Left kidney (tissue), 8 donors: ENCODE data around the gene L2HGDH. TPM values are rescaled to one million over a fixed set of nuclear protein-coding genes. Genes with fewer than 3 reads are reported as not detected.
"Not testable (repeated sequence)": the region's sequence is repeated elsewhere in the genome, so short reads cannot be mapped to it uniquely, and the experiment has no call there.

Source experiments
- DNase-seq: peaks from one replicate; pipeline ENCODE4 v3.0.0-alpha.2; 2013
- long read RNA-seq, 8 donors: transcript quantifications; one replicate each; lab custom pipeline, GENCODE V29; 2026
- polyA plus RNA-seq: library from polyadenylated mRNA; unstranded; fragments of 120-200 nt; gene quantifications from one replicate; pipeline ENCODE4 v1.2.1, GENCODE V29; 2013; ENCODE audit not compliant: insufficient read length

L2HGDH gene
- polyA plus RNA-seq: 12.6 TPM
- long read RNA-seq, donor 1, full-length matches to known transcripts: 3 of 3 reads
- long read RNA-seq, donor 1, partial matches to known transcripts: 0 of 3 reads
- long read RNA-seq, donor 1, other reads (novel, unspliced or antisense): 0 of 3 reads
- long read RNA-seq, donor 2: 0 reads
- long read RNA-seq, donor 3, full-length matches to known transcripts: 5 of 5 reads
- long read RNA-seq, donor 3, partial matches to known transcripts: 0 of 5 reads
- long read RNA-seq, donor 3, other reads (novel, unspliced or antisense): 0 of 5 reads
- long read RNA-seq, donor 4: 0 reads
- long read RNA-seq, donor 5, partial matches to known transcripts: 0 of 2 reads
- long read RNA-seq, donor 5, other reads (novel, unspliced or antisense): 0 of 2 reads
- long read RNA-seq, donor 6, full-length matches to known transcripts: 4 of 4 reads
- long read RNA-seq, donor 6, partial matches to known transcripts: 0 of 4 reads
- long read RNA-seq, donor 6, other reads (novel, unspliced or antisense): 0 of 4 reads
- long read RNA-seq, donor 7, transcript L2HGDH-203 (11 exons, 1,958 nt): major isoform, 5 of 5 reads
- long read RNA-seq, donor 7, partial matches to known transcripts: 0 of 5 reads
- long read RNA-seq, donor 7, other reads (novel, unspliced or antisense): 0 of 5 reads
- long read RNA-seq, donor 8: 0 reads

GRCh38 chr14:50311972-50312733 lies at the start of gene L2HGDH, which contains the start of gene DMAC2L:
TSS of gene L2HGDH (minus strand) at chr14:50312229. CDS start at chr14:50312150, 79 bp downstream.
TSS of gene DMAC2L (plus strand) at chr14:50312324. CDS start at chr14:50321488, 9,164 bp downstream.
- peak; percentile 95 for DNase-seq

DNA sequence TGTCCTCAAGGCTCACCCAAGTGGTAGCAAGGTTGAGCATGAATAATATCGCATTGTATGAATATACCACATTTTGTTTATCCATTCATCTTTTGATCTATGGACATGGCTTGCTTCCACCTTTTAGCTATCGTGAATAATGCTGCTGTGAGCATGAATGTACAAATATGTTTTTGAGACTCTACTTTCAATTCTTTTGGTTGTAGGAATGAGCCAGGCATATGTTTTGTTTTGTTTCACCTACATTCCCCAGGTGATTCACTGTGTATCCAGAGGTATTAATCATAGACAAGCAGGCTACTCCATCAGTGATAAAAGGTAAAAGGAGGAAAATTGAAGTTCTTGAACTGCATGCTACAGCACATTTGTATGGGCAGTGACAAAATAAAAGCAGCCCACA lies 48.8 kb upstream of the L2HGDH start:
- no peak for DNase-seq

DNA sequence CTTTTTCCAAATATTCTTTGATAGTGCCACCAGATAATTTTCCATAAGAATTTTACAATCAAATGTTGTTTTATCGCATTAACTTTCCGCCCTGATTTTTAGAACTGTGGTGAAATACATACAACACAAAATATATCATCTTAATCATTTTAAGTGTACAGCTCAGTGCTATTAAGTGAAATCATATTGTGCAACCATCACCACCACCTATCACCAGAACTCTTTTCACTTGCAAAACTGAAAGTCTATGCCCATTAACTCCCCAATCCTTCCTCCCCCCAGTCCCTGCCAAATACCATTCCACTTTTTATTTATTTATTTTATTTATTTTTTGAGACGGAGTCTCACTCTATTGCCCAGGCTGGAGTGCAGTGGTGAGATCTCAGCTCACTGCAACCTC lies 48.1 kb upstream of the L2HGDH start:
- no peak for DNase-seq

DNA sequence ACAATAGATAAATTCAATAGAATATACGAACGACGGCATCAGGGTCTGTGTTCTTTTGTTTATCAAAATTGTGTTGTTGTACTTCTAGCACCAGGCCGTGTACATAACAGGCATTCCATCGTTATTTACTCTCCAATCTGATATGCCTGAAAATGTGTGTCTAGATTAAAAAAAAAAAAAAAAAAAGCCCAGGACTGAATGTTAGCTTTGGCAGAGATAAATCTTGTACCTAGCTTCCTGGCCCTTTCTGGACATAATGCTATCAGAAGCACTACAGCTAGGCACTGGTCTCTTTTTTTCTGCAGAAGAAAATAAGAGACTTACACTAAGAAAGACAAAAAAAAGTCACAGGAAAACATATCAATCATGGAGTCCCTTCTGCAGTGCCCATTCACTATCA lies 47.6 kb upstream of the L2HGDH start:
- DNase-seq: no peak

- DNase-seq: no peak
Observed at GRCh38 chr14:50357753-50358395, 45.8 kb upstream of the L2HGDH start.

DNA sequence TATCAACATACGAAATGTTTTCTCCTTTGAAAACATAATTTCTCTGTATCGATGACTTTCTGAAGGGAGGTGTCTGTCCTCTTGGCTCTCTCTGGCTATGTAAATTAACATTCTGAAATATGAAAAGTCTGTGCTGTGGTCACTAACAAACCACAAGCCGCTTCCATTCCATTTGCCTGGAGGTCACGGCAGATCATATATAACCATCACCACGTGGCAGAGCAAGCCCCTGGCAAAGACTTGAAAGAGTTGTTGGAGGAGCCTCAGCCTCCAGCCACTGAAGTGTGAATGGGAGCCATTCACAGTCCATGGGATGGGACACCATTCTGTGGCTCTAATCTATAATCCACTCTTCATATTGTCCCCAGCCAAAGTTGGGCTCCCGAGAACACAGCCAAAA lies 45.1 kb upstream of the L2HGDH start:
- DNase-seq: no peak

DNA sequence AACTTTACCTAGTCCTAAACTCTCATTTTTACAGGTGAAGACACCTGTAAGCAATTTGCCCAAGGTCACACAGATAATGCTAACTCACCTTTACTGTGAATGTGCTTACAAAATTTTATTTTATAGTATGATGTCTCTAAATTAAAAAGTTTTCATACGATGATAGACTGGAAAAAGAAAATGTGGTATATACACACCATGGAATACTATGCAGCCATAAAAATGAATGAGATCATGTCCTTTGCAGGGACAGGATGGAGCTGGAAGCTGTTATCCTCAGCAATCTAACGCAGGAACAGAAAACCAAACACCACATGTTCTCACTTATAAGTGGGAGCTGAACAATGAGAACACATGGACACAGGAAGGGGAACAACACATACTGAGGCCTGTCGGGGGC lies 44.3 kb upstream of the L2HGDH start:
- DNase-seq: not testable (repeated sequence)

DNA sequence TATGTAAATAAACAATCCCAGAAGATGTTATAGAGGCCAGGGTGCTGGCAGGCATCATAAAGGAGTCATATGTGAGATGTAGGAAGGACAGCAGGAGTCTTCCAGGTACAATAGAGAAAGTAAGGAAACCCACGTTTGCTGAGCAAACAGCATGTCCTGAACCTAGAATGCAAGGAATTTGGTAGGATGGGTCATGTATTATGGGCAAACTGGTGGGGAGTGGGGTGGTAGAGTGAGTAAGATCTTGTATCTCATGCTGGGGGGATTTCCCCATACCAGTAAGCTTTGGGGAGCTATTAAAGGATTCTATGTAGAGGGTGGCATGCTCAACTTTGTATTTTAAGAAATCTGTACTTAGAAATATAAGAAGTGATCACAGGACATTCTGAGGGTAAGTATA lies 43.7 kb upstream of the L2HGDH start:
- no peak for DNase-seq

- no peak for DNase-seq
Observed at GRCh38 chr14:50354527-50354926, 42.5 kb upstream of the L2HGDH start.

DNA sequence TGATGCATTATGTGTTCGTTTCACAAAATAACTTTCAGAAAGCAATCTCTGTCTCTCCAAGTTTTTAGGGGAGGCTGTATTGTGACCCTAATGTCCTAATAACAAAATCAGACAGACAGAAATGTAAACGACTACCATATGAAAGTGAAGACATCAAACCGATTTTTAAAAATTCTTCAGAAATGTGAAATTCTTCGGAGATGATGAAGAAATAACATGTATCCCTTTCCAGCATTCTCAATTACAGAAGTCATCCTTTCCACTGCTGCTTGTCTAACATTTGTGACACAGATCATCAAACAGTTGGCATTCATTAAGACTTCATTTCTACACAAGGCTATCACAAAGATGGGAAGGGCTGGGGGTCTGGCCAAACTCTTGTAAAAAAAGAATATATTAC lies 41.1 kb upstream of the L2HGDH start:
- DNase-seq: no peak

DNA sequence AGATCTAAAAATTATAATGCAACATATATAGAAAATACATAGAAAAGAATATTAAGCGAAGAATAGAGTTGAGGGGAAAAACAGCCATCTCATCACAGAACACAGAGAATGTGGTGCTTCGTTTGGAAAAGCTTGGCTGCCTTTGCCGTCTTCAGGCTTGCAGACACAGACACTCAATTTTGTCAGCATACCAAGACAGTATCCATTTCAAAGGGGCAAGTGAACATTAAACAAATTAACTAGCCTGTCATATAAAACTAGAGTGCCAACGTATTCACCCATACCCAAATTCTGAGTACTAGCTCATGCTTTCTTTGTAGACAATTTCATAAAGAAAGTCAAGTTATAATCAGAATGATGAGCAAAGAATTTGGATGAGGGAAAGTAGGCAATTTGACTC lies 40.6 kb upstream of the L2HGDH start:
- no peak for DNase-seq

- no peak for DNase-seq
Observed at GRCh38 chr14:50350975-50351374, 38.9 kb upstream of the L2HGDH start.

- DNase-seq: no peak
Observed at GRCh38 chr14:50348933-50349332, 36.9 kb upstream of the L2HGDH start.

DNA sequence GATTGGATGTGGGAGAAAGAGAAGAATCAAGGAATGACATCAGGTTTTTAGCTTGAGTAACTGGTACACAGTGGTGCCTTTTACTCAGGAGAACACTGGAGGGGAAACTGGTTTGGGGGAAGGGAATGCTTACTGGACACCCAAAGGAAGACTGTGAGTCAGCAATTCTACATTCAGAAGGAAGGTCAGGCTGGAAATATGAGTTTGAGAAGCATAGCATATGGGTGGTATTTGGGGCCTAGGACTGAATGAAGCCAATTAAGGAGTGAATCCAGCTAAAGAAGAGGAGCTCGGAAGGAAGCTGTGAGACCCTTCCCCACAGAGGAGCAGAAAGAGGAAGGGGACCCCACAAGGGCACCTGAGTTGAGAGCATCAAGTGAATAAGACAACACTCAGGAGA lies 35.5 kb upstream of the L2HGDH start:
- DNase-seq: no peak

- no peak for DNase-seq
Observed at GRCh38 chr14:50345846-50346422, 33.9 kb upstream of the L2HGDH start.

GRCh38 chr14:50344876-50345563 lies 33.0 kb upstream of the L2HGDH start:
- no peak for DNase-seq

GRCh38 chr14:50344116-50344775 lies 32.2 kb upstream of the L2HGDH start:
- DNase-seq: no peak

GRCh38 chr14:50343434-50343833 lies 31.4 kb upstream of the L2HGDH start:
- DNase-seq: no peak

GRCh38 chr14:50342221-50343078 lies 30.4 kb upstream of the L2HGDH start:
- DNase-seq: no peak

GRCh38 chr14:50340963-50341362 lies 28.9 kb upstream of the L2HGDH start:
- no peak for DNase-seq
